HEK293 (cell line): ENCODE measurements around the gene OVOL1.

Source experiments
- CTCF ChIA-PET: fragments of 350-600 bp; formaldehyde crosslinking; extraction: SDS; loops from one replicate; lab custom pipeline; 2021; ENCODE audit warnings: antibody characterized with exemption; lab: Yijun Ruan, JAX
- POLR2A ChIA-PET: fragments of 300-600 bp; formaldehyde crosslinking; extraction: SDS; loops from one replicate; lab custom pipeline; 2020; ENCODE audit warnings: antibody characterized with exemption, inconsistent platforms; lab: Yijun Ruan, JAX
- H3K27ac ChIP-seq: fragments of 200-500 bp; sonication (Bioruptor generic); 2 replicates; pipeline ENCODE4 v1.5.1; 2014; ENCODE audit warnings: low read depth, low read length, control low read depth, inconsistent platforms; ENCODE audit errors: extremely low read depth
- H3K36me3 ChIP-seq, 2 experiments: fragments of 200-500 bp in 1 of 2; sonication (Bioruptor generic) in 1 of 2; 1 replicate in 1 of 2; 2 replicates in 1 of 2; pipeline ENCODE4 v1.5.1; 2014 to 2017; ENCODE audit warnings: inconsistent platforms in 2 of 2, low read length in 2 of 2; ENCODE audit not compliant: control insufficient read depth in 2 of 2, insufficient read depth in 1 of 2
- H3K4me1 ChIP-seq: fragments of 200-500 bp; sonication (Bioruptor generic); 2 replicates; pipeline ENCODE4 v1.5.1; 2014; ENCODE audit warnings: mild to moderate bottlenecking, low read length, inconsistent platforms; ENCODE audit not compliant: control insufficient read depth, insufficient read depth
- H3K4me3 ChIP-seq: 2 replicates; pipeline ENCODE4 v1.5.1; 2011; ENCODE audit warnings: low read depth, mild to moderate bottlenecking, control low read depth, low read length, moderate library complexity
- H3K9me3 ChIP-seq: fragments of 200-500 bp; sonication (Bioruptor generic); 2 replicates; pipeline ENCODE4 v1.5.1; 2014; ENCODE audit warnings: low read depth, low read length, inconsistent platforms; ENCODE audit not compliant: control insufficient read depth, insufficient read depth
- OVOL3 ChIP-seq: fragments of 450-650 bp; formaldehyde crosslinking; IDR thresholded peaks from 2 replicates; pipeline ENCODE4 v1.5.1; 2016; ENCODE audit warnings: missing biosample characterization, missing genetic modification characterization
- ZBTB10 ChIP-seq: fragments of 450-650 bp; formaldehyde crosslinking; IDR thresholded peaks from 2 replicates; pipeline ENCODE4 v1.5.1; 2016; ENCODE audit warnings: missing biosample characterization, missing genetic modification characterization
- ZIC2 ChIP-seq: fragments of 450-650 bp; formaldehyde crosslinking; IDR thresholded peaks from 2 replicates; pipeline ENCODE4 v1.5.1; 2016; ENCODE audit warnings: missing biosample characterization, missing genetic modification characterization
- ZNF121 ChIP-seq: fragments of 450-650 bp; formaldehyde crosslinking; IDR thresholded peaks from 2 replicates; pipeline ENCODE4 v1.5.1; 2016; ENCODE audit warnings: missing biosample characterization, missing genetic modification characterization
- ZNF138 ChIP-seq: fragments of 450-650 bp; formaldehyde crosslinking; IDR thresholded peaks from 2 replicates; pipeline ENCODE4 v1.5.1; 2016; ENCODE audit warnings: missing biosample characterization, missing genetic modification characterization, borderline replicate concordance
- ZNF23 ChIP-seq: fragments of 450-650 bp; formaldehyde crosslinking; IDR thresholded peaks from 2 replicates; pipeline ENCODE4 v1.5.1; 2016; ENCODE audit warnings: missing biosample characterization, missing genetic modification characterization, borderline replicate concordance
- ZNF335 ChIP-seq: fragments of 450-650 bp; formaldehyde crosslinking; conservative IDR thresholded peaks from 2 replicates; pipeline ENCODE4 v1.5.1; 2016; ENCODE audit warnings: missing biosample characterization, missing genetic modification characterization
- ZNF341 ChIP-seq: fragments of 450-650 bp; formaldehyde crosslinking; IDR thresholded peaks from 2 replicates; pipeline ENCODE4; 2016; ENCODE audit warnings: low read depth, missing biosample characterization, missing genetic modification characterization
- ZNF362 ChIP-seq: fragments of 450-650 bp; formaldehyde crosslinking; IDR thresholded peaks from 2 replicates; pipeline ENCODE4 v1.5.1; 2016; ENCODE audit warnings: missing biosample characterization, missing genetic modification characterization
- ZNF423 ChIP-seq: fragments of 450-650 bp; formaldehyde crosslinking; IDR thresholded peaks from 2 replicates; pipeline ENCODE4 v1.5.1; 2016; ENCODE audit warnings: missing biosample characterization, missing genetic modification characterization
- ZNF426 ChIP-seq: fragments of 450-650 bp; formaldehyde crosslinking; IDR thresholded peaks from 2 replicates; pipeline ENCODE4 v1.5.1; 2017; ENCODE audit warnings: missing biosample characterization, missing genetic modification characterization, mild to moderate bottlenecking, inconsistent platforms, moderate library complexity
- ZNF596 ChIP-seq: fragments of 450-650 bp; IDR thresholded peaks from 2 replicates; pipeline ENCODE4 v1.5.0; 2018; ENCODE audit warnings: missing biosample characterization, mild to moderate bottlenecking, missing genetic modification characterization, moderate library complexity
- ZNF658 ChIP-seq: fragments of 450-650 bp; formaldehyde crosslinking; IDR thresholded peaks from 2 replicates; pipeline ENCODE4; 2016; ENCODE audit warnings: missing biosample characterization, missing genetic modification characterization
- ZNF664 ChIP-seq: fragments of 450-650 bp; formaldehyde crosslinking; IDR thresholded peaks from 2 replicates; pipeline ENCODE4 v1.5.1; 2016; ENCODE audit warnings: missing biosample characterization, missing genetic modification characterization
- ZNF677 ChIP-seq: fragments of 450-650 bp; IDR thresholded peaks from 2 replicates; pipeline ENCODE4 v1.5.0; 2018; ENCODE audit warnings: missing biosample characterization, mild to moderate bottlenecking, missing genetic modification characterization, moderate library complexity
- ZNF747 ChIP-seq: fragments of 450-650 bp; formaldehyde crosslinking; IDR thresholded peaks from 2 replicates; pipeline ENCODE4 v1.5.1; 2016; ENCODE audit warnings: missing biosample characterization, missing genetic modification characterization
- ZNF843 ChIP-seq: fragments of 450-650 bp; formaldehyde crosslinking; IDR thresholded peaks from 2 replicates; pipeline ENCODE4 v1.5.1; 2016; ENCODE audit warnings: missing biosample characterization, missing genetic modification characterization
- ZSCAN18 ChIP-seq: fragments of 450-650 bp; formaldehyde crosslinking; IDR thresholded peaks from 2 replicates; pipeline ENCODE4 v1.5.1; 2016; ENCODE audit warnings: missing biosample characterization, missing genetic modification characterization
- ZSCAN23 ChIP-seq: fragments of 450-650 bp; formaldehyde crosslinking; IDR thresholded peaks from 2 replicates; pipeline ENCODE4 v1.5.1; 2016; ENCODE audit warnings: missing biosample characterization, missing genetic modification characterization
- TF ChIP-seq, protein P1 (sequence below): fragments of 450-650 bp; formaldehyde crosslinking; IDR thresholded peaks from 2 replicates; pipeline ENCODE4 v1.5.1; 2016; ENCODE audit warnings: missing biosample characterization, missing genetic modification characterization
- TF ChIP-seq, protein P2 (sequence below): fragments of 450-650 bp; formaldehyde crosslinking; conservative IDR thresholded peaks from 2 replicates; pipeline ENCODE4 v1.5.1; 2016; ENCODE audit warnings: low read depth, missing biosample characterization, missing genetic modification characterization
- TF ChIP-seq, protein P3 (sequence below): fragments of 450-650 bp; formaldehyde crosslinking; IDR thresholded peaks from 2 replicates; pipeline ENCODE4; 2016; ENCODE audit warnings: missing biosample characterization, missing genetic modification characterization

OVOL1 gene

GRCh38 chr11:65816696-65817095 lies 29.8 kb downstream of the OVOL1 start (continued):
- no peak for TF ChIP-seq ZNF138 (tag by site-specific recombination)
- TF ChIP-seq ZNF664 (tag by site-specific recombination), result no peak
- TF ChIP-seq, protein P1, sequence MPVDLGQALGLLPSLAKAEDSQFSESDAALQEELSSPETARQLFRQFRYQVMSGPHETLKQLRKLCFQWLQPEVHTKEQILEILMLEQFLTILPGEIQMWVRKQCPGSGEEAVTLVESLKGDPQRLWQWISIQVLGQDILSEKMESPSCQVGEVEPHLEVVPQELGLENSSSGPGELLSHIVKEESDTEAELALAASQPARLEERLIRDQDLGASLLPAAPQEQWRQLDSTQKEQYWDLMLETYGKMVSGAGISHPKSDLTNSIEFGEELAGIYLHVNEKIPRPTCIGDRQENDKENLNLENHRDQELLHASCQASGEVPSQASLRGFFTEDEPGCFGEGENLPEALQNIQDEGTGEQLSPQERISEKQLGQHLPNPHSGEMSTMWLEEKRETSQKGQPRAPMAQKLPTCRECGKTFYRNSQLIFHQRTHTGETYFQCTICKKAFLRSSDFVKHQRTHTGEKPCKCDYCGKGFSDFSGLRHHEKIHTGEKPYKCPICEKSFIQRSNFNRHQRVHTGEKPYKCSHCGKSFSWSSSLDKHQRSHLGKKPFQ, result no peak
- no peak for TF ChIP-seq ZNF423 (tag by site-specific recombination)
- TF ChIP-seq ZNF843 (tag by site-specific recombination), result no peak
- TF ChIP-seq, protein P2, sequence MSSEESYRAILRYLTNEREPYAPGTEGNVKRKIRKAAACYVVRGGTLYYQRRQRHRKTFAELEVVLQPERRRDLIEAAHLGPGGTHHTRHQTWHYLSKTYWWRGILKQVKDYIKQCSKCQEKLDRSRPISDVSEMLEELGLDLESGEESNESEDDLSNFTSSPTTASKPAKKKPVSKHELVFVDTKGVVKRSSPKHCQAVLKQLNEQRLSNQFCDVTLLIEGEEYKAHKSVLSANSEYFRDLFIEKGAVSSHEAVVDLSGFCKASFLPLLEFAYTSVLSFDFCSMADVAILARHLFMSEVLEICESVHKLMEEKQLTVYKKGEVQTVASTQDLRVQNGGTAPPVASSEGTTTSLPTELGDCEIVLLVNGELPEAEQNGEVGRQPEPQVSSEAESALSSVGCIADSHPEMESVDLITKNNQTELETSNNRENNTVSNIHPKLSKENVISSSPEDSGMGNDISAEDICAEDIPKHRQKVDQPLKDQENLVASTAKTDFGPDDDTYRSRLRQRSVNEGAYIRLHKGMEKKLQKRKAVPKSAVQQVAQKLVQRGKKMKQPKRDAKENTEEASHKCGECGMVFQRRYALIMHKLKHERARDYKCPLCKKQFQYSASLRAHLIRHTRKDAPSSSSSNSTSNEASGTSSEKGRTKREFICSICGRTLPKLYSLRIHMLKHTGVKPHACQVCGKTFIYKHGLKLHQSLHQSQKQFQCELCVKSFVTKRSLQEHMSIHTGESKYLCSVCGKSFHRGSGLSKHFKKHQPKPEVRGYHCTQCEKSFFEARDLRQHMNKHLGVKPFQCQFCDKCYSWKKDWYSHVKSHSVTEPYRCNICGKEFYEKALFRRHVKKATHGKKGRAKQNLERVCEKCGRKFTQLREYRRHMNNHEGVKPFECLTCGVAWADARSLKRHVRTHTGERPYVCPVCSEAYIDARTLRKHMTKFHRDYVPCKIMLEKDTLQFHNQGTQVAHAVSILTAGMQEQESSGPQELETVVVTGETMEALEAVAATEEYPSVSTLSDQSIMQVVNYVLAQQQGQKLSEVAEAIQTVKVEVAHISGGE (tag by site-specific recombination), result no peak
- no peak for TF ChIP-seq ZBTB10
- no peak for TF ChIP-seq ZNF596 (tag by site-specific recombination)
- no peak for TF ChIP-seq ZSCAN23 (tag by site-specific recombination)
- no peak for TF ChIP-seq OVOL3
- no peak for TF ChIP-seq ZNF658 (tag by site-specific recombination)
- no peak for TF ChIP-seq ZNF23 (tag by site-specific recombination)

- Histone ChIP-seq H3K4me1 (no peaks in the 10 kb centered on the region; the same call in 1 of the 2 replicates), H3K27ac (no peak overlapping the region; the same call in 1 of the 2 replicates), H3K9me3 (no peaks in the 10 kb centered on the region), H3K4me3 (peak overlapping the region; percentile 66), H3K36me3 (no peaks in the 10 kb centered on the region)
- CTCF ChIA-PET, result interaction anchor here (0.6 to 5.4 kb wide), 36 partner anchors 9 to 327 kb away, joined by 3 to 45 read pairs (median 5); partner anchors contain the start of genes AP5B1, KAT5, MUS81 and RNASEH2C
- POLR2A ChIA-PET, result interaction anchor here (0.9 to 1.8 kb wide), 6 partner anchors 38 to 105 kb away, joined by 3 to 10 read pairs (median 5); partner anchors contain the start of genes KAT5 and RNASEH2C
- TF ChIP-seq, protein P3, sequence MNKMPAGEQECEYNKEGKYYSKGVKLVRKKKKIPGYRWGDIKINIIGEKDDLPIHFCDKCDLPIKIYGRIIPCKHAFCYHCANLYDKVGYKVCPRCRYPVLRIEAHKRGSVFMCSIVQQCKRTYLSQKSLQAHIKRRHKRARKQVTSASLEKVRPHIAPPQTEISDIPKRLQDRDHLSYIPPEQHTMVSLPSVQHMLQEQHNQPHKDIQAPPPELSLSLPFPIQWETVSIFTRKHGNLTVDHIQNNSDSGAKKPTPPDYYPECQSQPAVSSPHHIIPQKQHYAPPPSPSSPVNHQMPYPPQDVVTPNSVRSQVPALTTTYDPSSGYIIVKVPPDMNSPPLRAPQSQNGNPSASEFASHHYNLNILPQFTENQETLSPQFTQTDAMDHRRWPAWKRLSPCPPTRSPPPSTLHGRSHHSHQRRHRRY, result no peak
- TF ChIP-seq ZNF335 (tag by site-specific recombination) (peak; percentile 53; the same call in 1 of the 2 replicates), ZNF677 (tag by site-specific recombination) (no peak), ZNF747 (tag by site-specific recombination) (no peak), ZNF426 (tag by site-specific recombination) (no peak), ZNF362 (tag by site-specific recombination) (peak; percentile 50; the same call in 1 of the 2 replicates), ZNF341 (tag by site-specific recombination) (peak; percentile 59), ZSCAN18 (no peak), ZNF121 (tag by site-specific recombination) (peak; percentile 93), ZIC2 (tag by site-specific recombination) (peak; percentile 55)
Observed at GRCh38 chr11:65817312-65817834, 30.5 kb downstream of the OVOL1 start.
